Keratinocyte (primary cell): Measurements from ENCODE around the gene MAST1. TPM values are rescaled to one million over a fixed set of nuclear protein-coding genes. Genes with fewer than 3 reads are reported as not detected.

Experiments used
- DNase-seq: peaks from one replicate; pipeline ENCODE4 v3.0.0-alpha.2; 2011; ENCODE audit warnings: low read depth, missing footprints, low spot score
- FAIRE-seq: peaks from 2 replicates; lab custom pipeline; 2011; peaks lifted over from hg19 to GRCh38; lab: Jason Lieb, UNC
- H2AFZ ChIP-seq: 2 replicates; pipeline ENCODE4 v1.6.0; 2012; ENCODE audit warnings: low read length, control low read depth, inconsistent platforms; ENCODE audit not compliant: control insufficient read depth
- H3K27ac ChIP-seq: 2 replicates; pipeline ENCODE4 v1.5.1; 2011; ENCODE audit warnings: low read length; ENCODE audit not compliant: control insufficient read depth, insufficient read depth
- H3K27me3 ChIP-seq: 3 replicates; pipeline ENCODE4 v1.6.0; 2011; ENCODE audit warnings: low read length; ENCODE audit not compliant: control insufficient read depth, insufficient read depth; ENCODE audit errors: extremely low read depth
- H3K36me3 ChIP-seq, 2 experiments: 2 replicates in 1 of 2; 3 replicates in 1 of 2; pipeline ENCODE4 v1.5.1; 2011; ENCODE audit warnings: low read length in 2 of 2, mild to moderate bottlenecking in 1 of 2; ENCODE audit not compliant: control insufficient read depth in 2 of 2, insufficient read depth in 2 of 2; ENCODE audit errors: extremely low read depth in 1 of 2
- H3K4me1 ChIP-seq: 3 replicates; pipeline ENCODE4 v1.5.1; 2011; ENCODE audit warnings: low read length; ENCODE audit not compliant: control insufficient read depth, insufficient read depth; ENCODE audit errors: extremely low read depth
- H3K4me2 ChIP-seq: 3 replicates; pipeline ENCODE4 v1.6.0; 2011; ENCODE audit warnings: low read depth, low read length; ENCODE audit not compliant: control insufficient read depth, insufficient read depth; ENCODE audit errors: extremely low read depth
- H3K4me3 ChIP-seq, 3 experiments: fragments of 200-600 bp in 1 of 3; sonication (generic) in 1 of 3; 2 replicates in 2 of 3; 3 replicates in 1 of 3; pipeline ENCODE4 v1.5.1; 2011 to 2016; ENCODE audit warnings: low read length in 3 of 3, mild to moderate bottlenecking in 3 of 3, control low read depth in 2 of 3, inconsistent platforms in 1 of 3, low read depth in 1 of 3, mixed read lengths in 1 of 3, mixed run types in 1 of 3, moderate library complexity in 1 of 3; ENCODE audit not compliant: control insufficient read depth in 2 of 3, insufficient read depth in 2 of 3; ENCODE audit errors: extremely low read depth in 1 of 3
- H3K79me2 ChIP-seq: 2 replicates; pipeline ENCODE4 v1.6.0; 2012; ENCODE audit warnings: low read length; ENCODE audit not compliant: control insufficient read depth, insufficient read depth
- H3K9ac ChIP-seq: 3 replicates; pipeline ENCODE4 v1.6.0; 2011; ENCODE audit warnings: low read length; ENCODE audit not compliant: control insufficient read depth, insufficient read depth; ENCODE audit errors: extremely low read depth
- H3K9me1 ChIP-seq: 3 replicates; pipeline ENCODE4 v1.6.0; 2011; ENCODE audit warnings: low read length; ENCODE audit not compliant: control insufficient read depth, insufficient read depth; ENCODE audit errors: extremely low read depth
- H3K9me3 ChIP-seq: 2 replicates; pipeline ENCODE4 v1.5.1; 2012; ENCODE audit warnings: low read depth, low read length; ENCODE audit not compliant: control insufficient read depth
- H4K20me1 ChIP-seq: 3 replicates; pipeline ENCODE4 v1.6.0; 2011; ENCODE audit warnings: low read length; ENCODE audit not compliant: control insufficient read depth, insufficient read depth; ENCODE audit errors: extremely low read depth
- EZH2 ChIP-seq: IDR thresholded peaks from one replicate; pipeline ENCODE4 v1.6.1; 2012; ENCODE audit warnings: inconsistent platforms, mild to moderate bottlenecking, low read length, moderate library complexity
- dilution Hi-C: fragments of 300-500 bp; cut with MboI; formaldehyde crosslinking; loops from one replicate; pipeline ENCODE4 v1.7.0; 2020; ENCODE audit warnings: low sequenced_read_pairs; ENCODE audit not compliant: extremely low pct_ligation_motif_present
- polyA plus RNA-seq, 5 experiments: library from polyadenylated mRNA; depleted of rRNA in 3 of 5; stranded (reverse) in 3 of 5; stranded (forward) in 1 of 5; unstranded in 1 of 5; fragments of >200 nt; gene quantifications; 1 replicate in 1 of 5; 2 replicates in 3 of 5; 3 replicates in 1 of 5; pipeline versions ENCODE4 v1.2.1 to v1.2.3, GENCODE V29; 2011 to 2012; ENCODE audit warnings: missing spikeins in 2 of 5, low read depth in 1 of 5, low replicate concordance in 1 of 5
- TF ChIP-seq, protein P1 (sequence below), 3 experiments: IDR thresholded peaks in 1 of 3; conservative IDR thresholded peaks in 1 of 3; optimal IDR thresholded peaks in 1 of 3; 2 replicates in 2 of 3; 3 replicates in 1 of 3; pipeline versions ENCODE3 to v1.5.1; 2011; ENCODE audit warnings: low read length in 3 of 3, mild to moderate bottlenecking in 3 of 3, moderate library complexity in 2 of 3, control low read depth in 1 of 3, inconsistent platforms in 1 of 3; ENCODE audit not compliant: insufficient read depth in 2 of 3; ENCODE audit errors: extremely low read depth in 1 of 3

The MAST1 gene
- polyA plus RNA-seq, 1 donor (not counting 4 experiments of a cell fraction or from before 2014, with no cell fraction given) = 0.13 TPM

DNA sequence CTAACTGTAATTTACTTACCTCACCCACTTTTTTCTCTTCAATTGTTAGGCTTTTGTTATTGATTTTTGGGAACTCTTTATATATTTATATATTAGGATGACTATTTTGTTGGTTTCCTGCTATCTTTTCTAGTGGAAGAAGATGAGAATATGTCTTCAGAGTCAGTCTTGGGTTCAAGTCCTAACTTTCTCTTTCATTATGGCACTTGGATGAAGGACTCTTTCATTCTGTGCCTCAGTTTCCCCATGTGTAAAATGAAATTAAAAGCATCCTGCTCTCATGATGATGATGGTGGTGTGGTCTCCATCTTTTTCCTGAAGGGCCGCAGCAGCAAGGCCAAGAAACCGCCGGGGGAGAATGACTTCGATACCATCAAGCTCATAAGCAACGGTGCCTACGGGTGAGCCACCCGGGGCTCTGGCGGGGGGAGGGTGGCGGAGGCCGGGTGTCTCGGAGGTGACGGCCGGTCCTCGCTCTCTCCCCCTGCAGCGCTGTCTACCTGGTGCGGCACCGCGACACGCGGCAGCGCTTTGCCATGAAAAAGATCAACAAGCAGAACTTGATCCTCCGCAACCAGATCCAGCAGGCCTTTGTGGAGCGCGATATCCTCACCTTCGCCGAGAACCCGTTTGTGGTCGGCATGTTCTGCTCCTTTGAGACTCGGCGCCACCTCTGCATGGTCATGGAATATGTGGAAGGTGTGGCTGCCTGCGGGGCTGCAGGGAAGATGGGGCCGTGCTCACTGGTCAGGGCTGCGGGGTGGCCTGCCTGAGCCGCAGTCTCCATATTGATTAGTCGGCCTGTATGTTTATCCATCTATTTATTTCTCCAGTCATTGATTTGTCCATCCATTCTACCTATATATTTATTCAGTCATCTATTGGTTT lies 20.0 kb downstream of the MAST1 start:
- FAIRE-seq = no peak
- no peaks in the 10 kb centered on the region for H4K20me1 ChIP-seq
- dilution Hi-C loops = no loop called here
- H3K27ac ChIP-seq = no peak overlapping the region
- H3K36me3 ChIP-seq = no peaks in the 10 kb centered on the region
- H3K4me2 ChIP-seq = no peak overlapping the region
- no peaks in the 10 kb centered on the region for H3K4me1 ChIP-seq
- no peaks in the 10 kb centered on the region for H3K27me3 ChIP-seq
- H3K79me2 ChIP-seq = no peaks in the 10 kb centered on the region
- H3K9ac ChIP-seq = no peak overlapping the region
- H3K4me3 ChIP-seq = no peak overlapping the region
- H3K9me1 ChIP-seq = no peaks in the 10 kb centered on the region
- no peak for TF ChIP-seq EZH2
- TF ChIP-seq, protein P1, sequence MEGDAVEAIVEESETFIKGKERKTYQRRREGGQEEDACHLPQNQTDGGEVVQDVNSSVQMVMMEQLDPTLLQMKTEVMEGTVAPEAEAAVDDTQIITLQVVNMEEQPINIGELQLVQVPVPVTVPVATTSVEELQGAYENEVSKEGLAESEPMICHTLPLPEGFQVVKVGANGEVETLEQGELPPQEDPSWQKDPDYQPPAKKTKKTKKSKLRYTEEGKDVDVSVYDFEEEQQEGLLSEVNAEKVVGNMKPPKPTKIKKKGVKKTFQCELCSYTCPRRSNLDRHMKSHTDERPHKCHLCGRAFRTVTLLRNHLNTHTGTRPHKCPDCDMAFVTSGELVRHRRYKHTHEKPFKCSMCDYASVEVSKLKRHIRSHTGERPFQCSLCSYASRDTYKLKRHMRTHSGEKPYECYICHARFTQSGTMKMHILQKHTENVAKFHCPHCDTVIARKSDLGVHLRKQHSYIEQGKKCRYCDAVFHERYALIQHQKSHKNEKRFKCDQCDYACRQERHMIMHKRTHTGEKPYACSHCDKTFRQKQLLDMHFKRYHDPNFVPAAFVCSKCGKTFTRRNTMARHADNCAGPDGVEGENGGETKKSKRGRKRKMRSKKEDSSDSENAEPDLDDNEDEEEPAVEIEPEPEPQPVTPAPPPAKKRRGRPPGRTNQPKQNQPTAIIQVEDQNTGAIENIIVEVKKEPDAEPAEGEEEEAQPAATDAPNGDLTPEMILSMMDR (optimal IDR thresholded peaks at IDR 0.05 in 1 of 3, IDR thresholded peaks at IDR 0.05 in 1 of 3, conservative IDR thresholded peaks at IDR 0.05 in 1 of 3; ENCODE audit: extremely low read depth in 1 of 3, insufficient read depth in 2 of 3, low read length in 3 of 3) = no peak
- no peak for DNase-seq
- H2AFZ ChIP-seq = no peak overlapping the region
- H3K9me3 ChIP-seq = no peaks in the 10 kb centered on the region

DNA sequence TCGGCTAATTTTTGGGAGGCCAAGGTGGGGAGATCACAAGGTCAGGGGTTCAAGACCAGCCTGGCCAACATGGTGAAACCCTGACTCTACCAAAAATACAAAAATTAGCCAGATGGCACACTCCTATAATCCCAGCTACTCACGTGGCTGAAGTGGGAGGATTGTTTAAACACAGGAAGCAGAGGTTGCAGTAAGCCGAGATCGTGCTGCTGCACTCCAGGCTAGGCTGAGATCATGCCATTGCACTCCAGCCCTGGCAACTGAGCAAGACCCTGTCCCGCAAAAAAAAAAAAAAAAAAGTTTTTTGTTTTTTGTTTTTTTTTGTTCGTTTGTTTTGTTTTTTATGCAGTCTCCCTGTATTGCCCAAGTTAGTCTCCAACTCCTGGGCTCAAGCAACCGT lies 21.2 kb downstream of the MAST1 start:
- no peaks in the 10 kb centered on the region for H3K9me3 ChIP-seq
- no peaks in the 10 kb centered on the region for H3K4me1 ChIP-seq
- H3K27me3 ChIP-seq = no peaks in the 10 kb centered on the region
- no peaks in the 10 kb centered on the region for H3K9me1 ChIP-seq
- DNase-seq = no peak
- dilution Hi-C loops = no loop called here
- no peak for FAIRE-seq
- TF ChIP-seq, protein P1 (optimal IDR thresholded peaks at IDR 0.05 in 1 of 3, IDR thresholded peaks at IDR 0.05 in 1 of 3, conservative IDR thresholded peaks at IDR 0.05 in 1 of 3; ENCODE audit: extremely low read depth in 1 of 3, insufficient read depth in 2 of 3, low read length in 3 of 3) = no peak
- no peak for TF ChIP-seq EZH2
- H3K4me3 ChIP-seq = no peak overlapping the region
- H3K4me2 ChIP-seq = no peak overlapping the region
- H3K36me3 ChIP-seq = no peaks in the 10 kb centered on the region
- H3K27ac ChIP-seq = no peak overlapping the region
- H4K20me1 ChIP-seq = no peaks in the 10 kb centered on the region
- no peaks in the 10 kb centered on the region for H3K79me2 ChIP-seq
- no peak overlapping the region for H2AFZ ChIP-seq
- no peak overlapping the region for H3K9ac ChIP-seq
